HCT116 (cell line): ENCODE data around the gene CHMP4B. TPM values are rescaled to one million over a fixed set of nuclear protein-coding genes. Genes with fewer than 3 reads are reported as not detected.

Source experiments
- ATAC-seq: fragments of 200-7000 bp; cut with Tn5 transposase; 2 replicates; pipeline ENCODE4 v1.9.1; 2020; ENCODE audit warnings: mild to moderate bottlenecking, moderate library complexity
- BruUV-seq: library from RNA; stranded (reverse); fragments of 400-500 nt; replicated peaks from 2 replicates; lab custom pipeline; 2021; lab: Mats Ljungman, UMichigan
- CTCF ChIA-PET: fragments of 300-600 bp; sonication (Branson Sonifier 250); formaldehyde crosslinking; loops from one replicate; lab custom pipeline; 2021; ENCODE audit warnings: antibody characterized with exemption; lab: Charles Lee
- POLR2A ChIA-PET: fragments of 300-600, 350-600 bp; sonication (Branson Sonifier 250); formaldehyde crosslinking; loops from one replicate; lab custom pipeline; 2021; ENCODE audit warnings: antibody characterized with exemption; lab: Charles Lee
- RAD21 ChIA-PET, 2 experiments: fragments of 300-600 bp; sonication (Branson Sonifier 250); formaldehyde crosslinking; loops; one replicate each; lab custom pipeline; 2023; ENCODE audit warnings: low total read pairs in 2 of 2; ENCODE audit not compliant: uncharacterized antibody in 2 of 2, unreplicated experiment in 2 of 2, low non-redundant PET in 1 of 2; lab: Charles Lee
- DNase-seq: peaks from one replicate; pipeline ENCODE4 v3.0.0-alpha.2; 2010; ENCODE audit warnings: low read depth, low spot score
- H2AFZ ChIP-seq: fragments of 200-600 bp; shearing (Covaris generic), sonication (generic); 2 replicates; pipeline ENCODE4 v1.6.1; 2017; ENCODE audit warnings: low read depth, mixed run types, mixed read lengths, antibody characterized with exemption, low read length; ENCODE audit not compliant: poor library complexity, severe bottlenecking
- H3K27ac ChIP-seq: 2 replicates; pipeline ENCODE4 v1.5.1; 2012; ENCODE audit warnings: low read depth, low read length
- H3K27me3 ChIP-seq: fragments of 200-600 bp; sonication (generic); 2 replicates; pipeline ENCODE4 v1.6.1; 2016; ENCODE audit warnings: mixed run types, low read length, mixed read lengths; ENCODE audit not compliant: insufficient read depth
- H3K36me3 ChIP-seq, 2 experiments: fragments of 200-500 bp in 1 of 2; fragments of 200-600 bp in 1 of 2; sonication (Bioruptor generic) in 1 of 2; sonication (generic) in 1 of 2; 2 replicates each; pipeline versions ENCODE4 v1.5.1 to v1.6.1; 2014 to 2016; ENCODE audit warnings: low read length in 2 of 2, inconsistent platforms in 1 of 2, mixed read lengths in 1 of 2, mixed run types in 1 of 2; ENCODE audit not compliant: insufficient read depth in 2 of 2, control insufficient read depth in 1 of 2
- H3K4me1 ChIP-seq, 2 experiments: fragments of 200-600 bp in 1 of 2; sonication (generic) in 1 of 2; 2 replicates each; pipeline versions ENCODE4 v1.5.1 to v1.6.1; 2012 to 2017; ENCODE audit warnings: low read length in 2 of 2, inconsistent platforms in 1 of 2, mild to moderate bottlenecking in 1 of 2, mixed read lengths in 1 of 2, mixed run types in 1 of 2, moderate library complexity in 1 of 2; ENCODE audit not compliant: insufficient read depth in 2 of 2, control insufficient read depth in 1 of 2
- H3K4me2 ChIP-seq: fragments of 200-600 bp; sonication (generic); 2 replicates; pipeline ENCODE4 v1.6.1; 2017; ENCODE audit warnings: mixed run types, low read length, mixed read lengths
- H3K4me3 ChIP-seq, 2 experiments: fragments of 200-600 bp in 1 of 2; sonication (generic) in 1 of 2; replicated peaks in 1 of 2; 2 replicates each; pipeline ENCODE4 v1.5.1; 2011 to 2016; ENCODE audit warnings: low read length in 2 of 2, control low read depth in 1 of 2, low read depth in 1 of 2, mild to moderate bottlenecking in 1 of 2, mixed read lengths in 1 of 2, mixed run types in 1 of 2
- H3K79me2 ChIP-seq: fragments of 200-600 bp; sonication (generic); 2 replicates; pipeline ENCODE4 v1.6.1; 2017; ENCODE audit warnings: mild to moderate bottlenecking, mixed run types, low read length, moderate library complexity, mixed read lengths; ENCODE audit not compliant: insufficient read depth
- H3K9ac ChIP-seq: fragments of 200-600 bp; sonication (generic); 2 replicates; pipeline ENCODE4 v1.6.1; 2016; ENCODE audit warnings: low read length, mixed read lengths
- H3K9me2 ChIP-seq: fragments of 200-600 bp; sonication (generic), shearing (Covaris generic); 2 replicates; pipeline ENCODE4 v1.6.1; 2017; ENCODE audit warnings: mixed run types, mild to moderate bottlenecking, moderate library complexity; ENCODE audit not compliant: insufficient read depth
- H3K9me3 ChIP-seq, 2 experiments: fragments of 200-500 bp in 1 of 2; fragments of 200-600 bp in 1 of 2; sonication (Bioruptor generic) in 1 of 2; sonication (generic) in 1 of 2; 2 replicates each; pipeline ENCODE4 v1.6.1; 2014 to 2017; ENCODE audit warnings: low read length in 2 of 2, mixed read lengths in 2 of 2, inconsistent platforms in 1 of 2, low read depth in 1 of 2, mild to moderate bottlenecking in 1 of 2, mixed run types in 1 of 2, moderate library complexity in 1 of 2; ENCODE audit not compliant: control insufficient read depth in 1 of 2, insufficient read depth in 1 of 2
- H4K20me1 ChIP-seq: fragments of 200-600 bp; sonication (generic), shearing (Covaris generic); 2 replicates; pipeline ENCODE4 v1.6.1; 2017; ENCODE audit warnings: mixed run types, mild to moderate bottlenecking, moderate library complexity; ENCODE audit not compliant: insufficient read depth
- ATF3 ChIP-seq: IDR thresholded peaks from 2 replicates; pipeline ENCODE4 v1.6.1; 2012
- CTCF ChIP-seq, 3 experiments: fragments of 200-600 bp in 1 of 3; sonication (generic) in 1 of 3; IDR thresholded peaks in 2 of 3; conservative IDR thresholded peaks in 1 of 3; 2 replicates each; pipeline ENCODE4 v1.5.1; 2012 to 2017; ENCODE audit warnings: low read depth in 2 of 3, low read length in 2 of 3, antibody characterized with exemption in 1 of 3, borderline replicate concordance in 1 of 3, control low read depth in 1 of 3, mild to moderate bottlenecking in 1 of 3, mixed read lengths in 1 of 3, mixed run types in 1 of 3, moderate library complexity in 1 of 3; ENCODE audit not compliant: insufficient read depth in 1 of 3
- MAX ChIP-seq: IDR thresholded peaks from 2 replicates; pipeline ENCODE4 v1.6.1; 2012
- RAD21 ChIP-seq: IDR thresholded peaks from 2 replicates; pipeline ENCODE4 v1.6.1; 2012; ENCODE audit warnings: low read depth, mild to moderate bottlenecking
- REST ChIP-seq: IDR thresholded peaks from 2 replicates; pipeline ENCODE4 v1.6.1; 2012; ENCODE audit warnings: low read depth
- SP1 ChIP-seq: IDR thresholded peaks from 2 replicates; pipeline ENCODE4 v1.6.1; 2012; ENCODE audit warnings: low read depth
- SRF ChIP-seq: IDR thresholded peaks from 2 replicates; pipeline ENCODE4 v1.6.1; 2012; ENCODE audit warnings: low read depth
- TCF7L2 ChIP-seq: IDR thresholded peaks from 2 replicates; pipeline ENCODE4 v1.7.0; 2011; ENCODE audit warnings: borderline replicate concordance, inconsistent platforms; ENCODE audit not compliant: insufficient read depth, insufficient read length; ENCODE audit errors: extremely low read depth
- YY1 ChIP-seq: IDR thresholded peaks from 2 replicates; pipeline ENCODE4 v1.6.1; 2011; ENCODE audit warnings: low read length, low read depth, moderate library complexity, mild to moderate bottlenecking; ENCODE audit not compliant: insufficient replicate concordance; ENCODE audit errors: extremely low read depth
- ZBTB33 ChIP-seq: IDR thresholded peaks from 2 replicates; pipeline ENCODE4 v1.6.1; 2011; ENCODE audit warnings: mild to moderate bottlenecking, low read length, moderate library complexity; ENCODE audit not compliant: insufficient replicate concordance; ENCODE audit errors: extremely low read depth
- ZNF274 ChIP-seq: fragments of 200-500 bp; sonication (Bioruptor generic); IDR thresholded peaks from 2 replicates; pipeline ENCODE4 v1.6.1; 2014; ENCODE audit warnings: mild to moderate bottlenecking, low read depth, low read length, inconsistent platforms
- intact Hi-C: fragments of 100-400 bp; cut with micrococcal nuclease; formaldehyde crosslinking; loops from 2 replicates; pipeline ENCODE4 v1.10.0; 2022
- total RNA-seq: library from RNA; stranded (reverse); gene quantifications from one replicate; pipeline ENCODE4 v1.2.1, GENCODE V29; 2021; ENCODE audit not compliant: unreplicated experiment

Gene CHMP4B
- total RNA-seq, 1 experiment from 2014 or later = 56.9 TPM

- no TSS peak for BruUV-seq
- DNase-seq = no peak
- no peak overlapping the region for H3K4me3 ChIP-seq
- no peak overlapping the region for H3K4me2 ChIP-seq
- H3K27me3 ChIP-seq = no peaks in the 10 kb centered on the region
- H3K79me2 ChIP-seq = no peaks in the 10 kb centered on the region
- H3K9ac ChIP-seq = no peak overlapping the region
- no peak for ATAC-seq
- peaks cover 0 to 12% of the 10 kb centered on the region in 2 experiments; a peak in 1 of 4 replicates for H3K4me1 ChIP-seq
- no peak overlapping the region for H2AFZ ChIP-seq
- no peaks in the 10 kb centered on the region for H3K9me2 ChIP-seq
- no peak overlapping the region for H3K27ac ChIP-seq
- H3K36me3 ChIP-seq = peaks cover 2 to 6% of the 10 kb centered on the region in 2 experiments; a peak in 2 of 4 replicates
- CTCF ChIA-PET = no interaction called here
- TF ChIP-seq MAX (no peak), SP1 (no peak), TCF7L2 (no peak), ZBTB33 (no peak), ZNF274 (no peak), YY1 (no peak), REST (no peak), CTCF (IDR thresholded peaks at IDR 0.05 in 2 of 3, conservative IDR thresholded peaks at IDR 0.05 in 1 of 3; ENCODE audit: borderline replicate concordance in 1 of 3, insufficient read depth in 1 of 3, low read depth in 2 of 3, low read length in 2 of 3) (no peak), SRF (no peak), RAD21 (no peak), ATF3 (no peak)
- TF ChIP-seq, all 23 proteins: peak for 0
- intact Hi-C loops = no loop called here
- H4K20me1 ChIP-seq = no peaks in the 10 kb centered on the region
- POLR2A ChIA-PET = no interaction called here
- H3K9me3 ChIP-seq = no peaks in the 10 kb centered on the region
- RAD21 ChIA-PET = no interaction called here
These were observed 46.8 kb downstream of the CHMP4B start for GRCh38 chr20:33857722-33858563.
